HCT116 (cell line): ENCODE data around the gene SNTB2. TPM values are rescaled to one million over a fixed set of nuclear protein-coding genes. Genes with fewer than 3 reads are reported as not detected.

Source experiments
- ATAC-seq: fragments of 200-7000 bp; cut with Tn5 transposase; 2 replicates; pipeline ENCODE4 v1.9.1; 2020; ENCODE audit warnings: mild to moderate bottlenecking, moderate library complexity
- BruUV-seq: library from RNA; stranded (reverse); fragments of 400-500 nt; replicated peaks from 2 replicates; lab custom pipeline; 2021; lab: Mats Ljungman, UMichigan
- CTCF ChIA-PET: fragments of 300-600 bp; sonication (Branson Sonifier 250); formaldehyde crosslinking; loops from one replicate; lab custom pipeline; 2021; ENCODE audit warnings: antibody characterized with exemption; lab: Charles Lee
- POLR2A ChIA-PET: fragments of 300-600, 350-600 bp; sonication (Branson Sonifier 250); formaldehyde crosslinking; loops from one replicate; lab custom pipeline; 2021; ENCODE audit warnings: antibody characterized with exemption; lab: Charles Lee
- RAD21 ChIA-PET, 2 experiments: fragments of 300-600 bp; sonication (Branson Sonifier 250); formaldehyde crosslinking; loops; one replicate each; lab custom pipeline; 2023; ENCODE audit warnings: low total read pairs in 2 of 2; ENCODE audit not compliant: uncharacterized antibody in 2 of 2, unreplicated experiment in 2 of 2, low non-redundant PET in 1 of 2; lab: Charles Lee
- DNase-seq: peaks from one replicate; pipeline ENCODE4 v3.0.0-alpha.2; 2010; ENCODE audit warnings: low read depth, low spot score
- H2AFZ ChIP-seq: fragments of 200-600 bp; shearing (Covaris generic), sonication (generic); 2 replicates; pipeline ENCODE4 v1.6.1; 2017; ENCODE audit warnings: low read depth, mixed run types, mixed read lengths, antibody characterized with exemption, low read length; ENCODE audit not compliant: poor library complexity, severe bottlenecking
- H3K27ac ChIP-seq: 2 replicates; pipeline ENCODE4 v1.5.1; 2012; ENCODE audit warnings: low read depth, low read length
- H3K27me3 ChIP-seq: fragments of 200-600 bp; sonication (generic); 2 replicates; pipeline ENCODE4 v1.6.1; 2016; ENCODE audit warnings: mixed run types, low read length, mixed read lengths; ENCODE audit not compliant: insufficient read depth
- H3K36me3 ChIP-seq, 2 experiments: fragments of 200-500 bp in 1 of 2; fragments of 200-600 bp in 1 of 2; sonication (Bioruptor generic) in 1 of 2; sonication (generic) in 1 of 2; 2 replicates each; pipeline versions ENCODE4 v1.5.1 to v1.6.1; 2014 to 2016; ENCODE audit warnings: low read length in 2 of 2, inconsistent platforms in 1 of 2, mixed read lengths in 1 of 2, mixed run types in 1 of 2; ENCODE audit not compliant: insufficient read depth in 2 of 2, control insufficient read depth in 1 of 2
- H3K4me1 ChIP-seq, 2 experiments: fragments of 200-600 bp in 1 of 2; sonication (generic) in 1 of 2; 2 replicates each; pipeline versions ENCODE4 v1.5.1 to v1.6.1; 2012 to 2017; ENCODE audit warnings: low read length in 2 of 2, inconsistent platforms in 1 of 2, mild to moderate bottlenecking in 1 of 2, mixed read lengths in 1 of 2, mixed run types in 1 of 2, moderate library complexity in 1 of 2; ENCODE audit not compliant: insufficient read depth in 2 of 2, control insufficient read depth in 1 of 2
- H3K4me2 ChIP-seq: fragments of 200-600 bp; sonication (generic); 2 replicates; pipeline ENCODE4 v1.6.1; 2017; ENCODE audit warnings: mixed run types, low read length, mixed read lengths
- H3K4me3 ChIP-seq, 2 experiments: fragments of 200-600 bp in 1 of 2; sonication (generic) in 1 of 2; replicated peaks in 1 of 2; 2 replicates each; pipeline ENCODE4 v1.5.1; 2011 to 2016; ENCODE audit warnings: low read length in 2 of 2, control low read depth in 1 of 2, low read depth in 1 of 2, mild to moderate bottlenecking in 1 of 2, mixed read lengths in 1 of 2, mixed run types in 1 of 2
- H3K79me2 ChIP-seq: fragments of 200-600 bp; sonication (generic); 2 replicates; pipeline ENCODE4 v1.6.1; 2017; ENCODE audit warnings: mild to moderate bottlenecking, mixed run types, low read length, moderate library complexity, mixed read lengths; ENCODE audit not compliant: insufficient read depth
- H3K9ac ChIP-seq: fragments of 200-600 bp; sonication (generic); 2 replicates; pipeline ENCODE4 v1.6.1; 2016; ENCODE audit warnings: low read length, mixed read lengths
- H3K9me2 ChIP-seq: fragments of 200-600 bp; sonication (generic), shearing (Covaris generic); 2 replicates; pipeline ENCODE4 v1.6.1; 2017; ENCODE audit warnings: mixed run types, mild to moderate bottlenecking, moderate library complexity; ENCODE audit not compliant: insufficient read depth
- H3K9me3 ChIP-seq, 2 experiments: fragments of 200-500 bp in 1 of 2; fragments of 200-600 bp in 1 of 2; sonication (Bioruptor generic) in 1 of 2; sonication (generic) in 1 of 2; 2 replicates each; pipeline ENCODE4 v1.6.1; 2014 to 2017; ENCODE audit warnings: low read length in 2 of 2, mixed read lengths in 2 of 2, inconsistent platforms in 1 of 2, low read depth in 1 of 2, mild to moderate bottlenecking in 1 of 2, mixed run types in 1 of 2, moderate library complexity in 1 of 2; ENCODE audit not compliant: control insufficient read depth in 1 of 2, insufficient read depth in 1 of 2
- H4K20me1 ChIP-seq: fragments of 200-600 bp; sonication (generic), shearing (Covaris generic); 2 replicates; pipeline ENCODE4 v1.6.1; 2017; ENCODE audit warnings: mixed run types, mild to moderate bottlenecking, moderate library complexity; ENCODE audit not compliant: insufficient read depth
- CTCF ChIP-seq, 3 experiments: fragments of 200-600 bp in 1 of 3; sonication (generic) in 1 of 3; IDR thresholded peaks in 2 of 3; conservative IDR thresholded peaks in 1 of 3; 2 replicates each; pipeline ENCODE4 v1.5.1; 2012 to 2017; ENCODE audit warnings: low read depth in 2 of 3, low read length in 2 of 3, antibody characterized with exemption in 1 of 3, borderline replicate concordance in 1 of 3, control low read depth in 1 of 3, mild to moderate bottlenecking in 1 of 3, mixed read lengths in 1 of 3, mixed run types in 1 of 3, moderate library complexity in 1 of 3; ENCODE audit not compliant: insufficient read depth in 1 of 3
- EGR1 ChIP-seq: IDR thresholded peaks from 2 replicates; pipeline ENCODE4 v1.6.1; 2012; ENCODE audit warnings: low read depth
- EZH2 ChIP-seq: fragments of 200-600 bp; sonication (generic); IDR thresholded peaks from 2 replicates; pipeline ENCODE4 v1.6.1; 2017; ENCODE audit warnings: antibody characterized with exemption, mixed run types
- FOSL1 ChIP-seq: IDR thresholded peaks from 2 replicates; pipeline ENCODE4 v1.6.1; 2012; ENCODE audit warnings: low read depth
- MAX ChIP-seq: IDR thresholded peaks from 2 replicates; pipeline ENCODE4 v1.6.1; 2012
- POLR2A ChIP-seq: IDR thresholded peaks from 2 replicates; pipeline ENCODE4 v1.7.0; 2011; ENCODE audit warnings: borderline replicate concordance; ENCODE audit not compliant: insufficient read depth, insufficient read length; ENCODE audit errors: extremely low read depth
- REST ChIP-seq: IDR thresholded peaks from 2 replicates; pipeline ENCODE4 v1.6.1; 2012; ENCODE audit warnings: low read depth
- SP1 ChIP-seq: IDR thresholded peaks from 2 replicates; pipeline ENCODE4 v1.6.1; 2012; ENCODE audit warnings: low read depth
- SRF ChIP-seq: IDR thresholded peaks from 2 replicates; pipeline ENCODE4 v1.6.1; 2012; ENCODE audit warnings: low read depth
- TCF7L2 ChIP-seq: IDR thresholded peaks from 2 replicates; pipeline ENCODE4 v1.7.0; 2011; ENCODE audit warnings: borderline replicate concordance, inconsistent platforms; ENCODE audit not compliant: insufficient read depth, insufficient read length; ENCODE audit errors: extremely low read depth
- ZBTB33 ChIP-seq: IDR thresholded peaks from 2 replicates; pipeline ENCODE4 v1.6.1; 2011; ENCODE audit warnings: mild to moderate bottlenecking, low read length, moderate library complexity; ENCODE audit not compliant: insufficient replicate concordance; ENCODE audit errors: extremely low read depth
- ZFX ChIP-seq: fragments of 450-650 bp; IDR thresholded peaks from 2 replicates; pipeline ENCODE4 v1.6.1; 2017
- intact Hi-C: fragments of 100-400 bp; cut with micrococcal nuclease; formaldehyde crosslinking; loops from 2 replicates; pipeline ENCODE4 v1.10.0; 2022
- total RNA-seq: library from RNA; stranded (reverse); gene quantifications from one replicate; pipeline ENCODE4 v1.2.1, GENCODE V29; 2021; ENCODE audit not compliant: unreplicated experiment

The SNTB2 gene
- total RNA-seq, 1 experiment from 2014 or later = 38.1 TPM

- no peak overlapping the region for H2AFZ ChIP-seq
- peaks cover 0 to under 1% of the 10 kb centered on the region in 2 experiments; a peak in 2 of 4 replicates for H3K4me1 ChIP-seq
- ATAC-seq = no peak
- CTCF ChIA-PET = no interaction called here
- H3K36me3 ChIP-seq = peaks cover 45 to 69% of the 10 kb centered on the region in 2 experiments
- no peak overlapping the region for H3K27ac ChIP-seq
- no peaks in the 10 kb centered on the region for H3K27me3 ChIP-seq
- intact Hi-C loops = no loop called here
- H3K79me2 ChIP-seq = peaks cover 17% of the 10 kb centered on the region; the same call in 1 of the 2 replicates
- no peak overlapping the region for H3K4me3 ChIP-seq
- H3K9me3 ChIP-seq = no peaks in the 10 kb centered on the region
- H3K9ac ChIP-seq = no peak overlapping the region
- no peaks in the 10 kb centered on the region for H3K9me2 ChIP-seq
- BruUV-seq = no TSS peak
- TF ChIP-seq MAX (no peak), POLR2A (no peak), SP1 (no peak), EZH2 (no peak), ZFX (no peak), FOSL1 (no peak), EGR1 (no peak), REST (no peak), CTCF (IDR thresholded peaks at IDR 0.05 in 2 of 3, conservative IDR thresholded peaks at IDR 0.05 in 1 of 3; ENCODE audit: borderline replicate concordance in 1 of 3, insufficient read depth in 1 of 3, low read depth in 2 of 3, low read length in 2 of 3) (no peak), ZBTB33 (no peak), SRF (no peak), TCF7L2 (no peak)
- DNase-seq = no peak
- RAD21 ChIA-PET = no interaction called here
- POLR2A ChIA-PET = no interaction called here
- H4K20me1 ChIP-seq = no peaks in the 10 kb centered on the region
- H3K4me2 ChIP-seq = no peak overlapping the region
These were observed 26.8 kb upstream of the SNTB2 start for GRCh38 chr16:69160192-69160591.
